Activated CD8-positive, alpha-beta memory T cell treated with anti-CD3 and anti-CD28 coated beads, Interleukin-2, amount 50 U/mL, for 1 hour (primary cell): ENCODE measurements around the gene MMD.
"Not testable (repeated sequence)": the region's sequence is repeated elsewhere in the genome, so short reads cannot be mapped to it uniquely, and the experiment has no call there.

ENCODE experiments used
- DNase-seq: peaks from one replicate; pipeline ENCODE4 v3.0.0-alpha.2; 2020; ENCODE audit errors: extremely low read depth

The MMD gene

GRCh38 chr17:55420776-55421178, 858 bp downstream of the MMD start:
- no peak for DNase-seq

GRCh38 chr17:55420067-55420775, 1.4 kb downstream of the MMD start:
- DNase-seq = no peak

- DNase-seq = no peak
These were observed 3.0 kb downstream of the MMD start for GRCh38 chr17:55418369-55419268.

GRCh38 chr17:55417411-55418268, 4.0 kb downstream of the MMD start:
- no peak for DNase-seq

GRCh38 chr17:55416470-55417052, 5.1 kb downstream of the MMD start:
- DNase-seq = no peak

- no peak for DNase-seq
These were observed 5.6 kb downstream of the MMD start for GRCh38 chr17:55416000-55416399.

- no peak for DNase-seq
These were observed 6.7 kb downstream of the MMD start for GRCh38 chr17:55414983-55415382.

- no peak for DNase-seq
These were observed 7.7 kb downstream of the MMD start for GRCh38 chr17:55413825-55414489.

- no peak for DNase-seq
These were observed 10.2 kb downstream of the MMD start for GRCh38 chr17:55411463-55411855.

GRCh38 chr17:55410722-55411462, 10.7 kb downstream of the MMD start:
- no peak for DNase-seq

- DNase-seq = no peak
These were observed 12.4 kb downstream of the MMD start for GRCh38 chr17:55409030-55409800.

GRCh38 chr17:55407641-55408566, 13.7 kb downstream of the MMD start:
- no peak for DNase-seq

- no peak for DNase-seq
These were observed 16.0 kb downstream of the MMD start for GRCh38 chr17:55405600-55405999.

- not testable (repeated sequence) for DNase-seq
These were observed 17.4 kb downstream of the MMD start for GRCh38 chr17:55404197-55404596.

GRCh38 chr17:55402374-55402773, 19.3 kb downstream of the MMD start:
- DNase-seq = no peak

GRCh38 chr17:55398689-55399088, 22.9 kb downstream of the MMD start:
- DNase-seq = no peak

- no peak for DNase-seq
These were observed 25.7 kb downstream of the MMD start for GRCh38 chr17:55395803-55396505.
